ENCODE data around the gene CXCL3.

DNA sequence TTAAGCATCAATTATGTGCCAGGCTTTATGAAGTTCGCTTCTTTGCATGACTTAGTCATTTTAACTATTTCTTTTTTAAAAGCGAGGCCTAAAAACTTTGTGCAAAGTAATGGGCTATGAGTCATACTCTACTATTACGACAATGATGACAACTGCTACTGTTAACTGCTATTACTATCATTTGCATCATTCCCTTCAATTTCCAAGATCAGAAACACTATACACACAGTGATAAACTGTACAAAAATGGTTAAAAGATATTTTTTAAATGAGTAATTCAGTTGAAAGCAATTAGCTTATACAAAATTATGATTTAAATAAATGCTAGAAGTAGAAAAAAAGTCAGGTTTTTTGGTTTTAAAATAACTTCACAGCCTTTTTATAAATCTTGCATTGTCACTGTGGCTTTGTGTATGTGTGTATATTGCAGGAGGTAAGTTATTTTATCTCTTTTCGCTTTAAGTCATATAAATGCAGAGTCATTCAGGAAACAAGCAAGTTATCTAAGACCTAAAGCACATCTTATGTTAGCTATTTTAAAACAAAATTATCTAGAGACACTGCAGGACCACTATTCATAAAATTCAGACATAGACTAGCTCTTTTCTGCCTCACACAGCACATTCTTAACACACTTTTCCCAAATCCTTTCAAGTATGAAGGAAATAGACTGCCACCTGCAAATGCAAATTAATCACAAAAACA, 18.5 kb upstream of the CXCL3 start:
- TF ChIP-seq, protein P1, sequence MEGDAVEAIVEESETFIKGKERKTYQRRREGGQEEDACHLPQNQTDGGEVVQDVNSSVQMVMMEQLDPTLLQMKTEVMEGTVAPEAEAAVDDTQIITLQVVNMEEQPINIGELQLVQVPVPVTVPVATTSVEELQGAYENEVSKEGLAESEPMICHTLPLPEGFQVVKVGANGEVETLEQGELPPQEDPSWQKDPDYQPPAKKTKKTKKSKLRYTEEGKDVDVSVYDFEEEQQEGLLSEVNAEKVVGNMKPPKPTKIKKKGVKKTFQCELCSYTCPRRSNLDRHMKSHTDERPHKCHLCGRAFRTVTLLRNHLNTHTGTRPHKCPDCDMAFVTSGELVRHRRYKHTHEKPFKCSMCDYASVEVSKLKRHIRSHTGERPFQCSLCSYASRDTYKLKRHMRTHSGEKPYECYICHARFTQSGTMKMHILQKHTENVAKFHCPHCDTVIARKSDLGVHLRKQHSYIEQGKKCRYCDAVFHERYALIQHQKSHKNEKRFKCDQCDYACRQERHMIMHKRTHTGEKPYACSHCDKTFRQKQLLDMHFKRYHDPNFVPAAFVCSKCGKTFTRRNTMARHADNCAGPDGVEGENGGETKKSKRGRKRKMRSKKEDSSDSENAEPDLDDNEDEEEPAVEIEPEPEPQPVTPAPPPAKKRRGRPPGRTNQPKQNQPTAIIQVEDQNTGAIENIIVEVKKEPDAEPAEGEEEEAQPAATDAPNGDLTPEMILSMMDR (IDR thresholded peaks at IDR 0.05), result no peak
- TF ChIP-seq POLR2A (IDR thresholded peaks at IDR 0.05), result no peak
